SK-N-SH (cell line): ENCODE measurements around the gene CACNA1D. TPM values are rescaled to one million over a fixed set of nuclear protein-coding genes. Genes with fewer than 3 reads are reported as not detected.

Experiments
- CTCF ChIA-PET: fragments of 300-600, 350-600 bp; formaldehyde crosslinking; extraction: SDS; loops from one replicate; lab custom pipeline; 2021; lab: Yijun Ruan, JAX
- POLR2A ChIA-PET: fragments of 350-600 bp; sonication (Branson Sonifier 250); formaldehyde crosslinking; extraction: SDS; loops from one replicate; lab custom pipeline; 2020; ENCODE audit warnings: antibody characterized with exemption, inconsistent platforms; lab: Yijun Ruan, JAX
- DNase-seq: peaks from one replicate; pipeline ENCODE4 v3.0.0; 2012
- H2AFZ ChIP-seq: fragments of 200-600 bp; sonication (generic); 2 replicates; pipeline ENCODE4 v1.8.1; 2016; ENCODE audit warnings: antibody characterized with exemption, mild to moderate bottlenecking, low read depth
- H3F3A ChIP-seq: fragments of 200-600 bp; sonication (generic); replicated peaks from 2 replicates; pipeline ENCODE3; 2016; ENCODE audit warnings: antibody characterized with exemption, mild to moderate bottlenecking; ENCODE audit not compliant: insufficient read depth
- H3K27ac ChIP-seq, 2 experiments: fragments of 200-500 bp in 1 of 2; fragments of 200-600 bp in 1 of 2; sonication (Bioruptor generic) in 1 of 2; sonication (generic), shearing (Covaris generic) in 1 of 2; 2 replicates each; pipeline versions ENCODE4 v1.5.1 to v1.6.1; 2014 to 2016; ENCODE audit warnings: low read depth in 2 of 2, inconsistent platforms in 1 of 2, low read length in 1 of 2, mild to moderate bottlenecking in 1 of 2, mixed read lengths in 1 of 2
- H3K27me3 ChIP-seq: fragments of 200-600 bp; sonication (generic), shearing (Covaris generic); 2 replicates; pipeline ENCODE4 v1.6.1; 2016; ENCODE audit warnings: mixed run types; ENCODE audit not compliant: insufficient read depth
- H3K36me3 ChIP-seq, 2 experiments: fragments of 200-500 bp in 1 of 2; fragments of 200-600 bp in 1 of 2; sonication (Bioruptor generic) in 1 of 2; sonication (generic) in 1 of 2; replicated peaks in 1 of 2; 2 replicates each; pipeline versions ENCODE3 to v1.5.1; 2014 to 2016; ENCODE audit warnings: low read length in 1 of 2, mild to moderate bottlenecking in 1 of 2; ENCODE audit not compliant: insufficient read depth in 2 of 2, control insufficient read depth in 1 of 2
- H3K4me1 ChIP-seq, 2 experiments: fragments of 200-500 bp in 1 of 2; fragments of 200-600 bp in 1 of 2; sonication (Bioruptor generic) in 1 of 2; sonication (generic), shearing (Covaris generic) in 1 of 2; 2 replicates each; pipeline versions ENCODE4 v1.5.1 to v1.6.1; 2014 to 2016; ENCODE audit warnings: low read depth in 1 of 2, low read length in 1 of 2, mixed run types in 1 of 2; ENCODE audit not compliant: insufficient read depth in 2 of 2, control insufficient read depth in 1 of 2
- H3K4me2 ChIP-seq: fragments of 200-600 bp; sonication (generic), shearing (Covaris generic); 2 replicates; pipeline ENCODE4 v1.6.1; 2017; ENCODE audit warnings: mixed run types
- H3K4me3 ChIP-seq, 2 experiments: fragments of 200-500 bp in 1 of 2; fragments of 200-600 bp in 1 of 2; sonication (Bioruptor generic) in 1 of 2; sonication (generic), shearing (Covaris generic) in 1 of 2; 2 replicates each; pipeline versions ENCODE4 v1.5.1 to v1.8.1; 2014 to 2016; ENCODE audit warnings: low read depth in 2 of 2, inconsistent platforms in 1 of 2, low read length in 1 of 2, mild to moderate bottlenecking in 1 of 2, mixed read lengths in 1 of 2, moderate library complexity in 1 of 2
- H3K79me2 ChIP-seq: fragments of 200-600 bp; sonication (generic); 2 replicates; pipeline ENCODE4 v1.8.1; 2017; ENCODE audit warnings: mild to moderate bottlenecking; ENCODE audit not compliant: insufficient read depth
- H3K9ac ChIP-seq: fragments of 200-600 bp; sonication (generic); 2 replicates; pipeline ENCODE4 v1.6.1; 2017; ENCODE audit warnings: mixed run types
- H3K9me2 ChIP-seq: fragments of 200-600 bp; sonication (generic); 2 replicates; pipeline ENCODE4 v1.6.1; 2017; ENCODE audit warnings: mixed run types
- H3K9me3 ChIP-seq: fragments of 200-600 bp; sonication (generic); 2 replicates; pipeline ENCODE4 v1.6.1; 2017; ENCODE audit warnings: mixed run types, mild to moderate bottlenecking, moderate library complexity
- H4K20me1 ChIP-seq: fragments of 200-600 bp; sonication (generic); 2 replicates; pipeline ENCODE4 v1.6.1; 2017; ENCODE audit warnings: mild to moderate bottlenecking, mixed run types; ENCODE audit not compliant: insufficient read depth
- CHD2 ChIP-seq: fragments of 150-350 bp; IDR thresholded peaks from 2 replicates; pipeline ENCODE4 v1.6.1; 2018; ENCODE audit warnings: low read length; ENCODE audit not compliant: partially characterized antibody
- ELF1 ChIP-seq: IDR thresholded peaks from 2 replicates; pipeline ENCODE4 v1.4.0; 2012
- EP300 ChIP-seq, 2 experiments: IDR thresholded peaks; 2 replicates each; pipeline versions ENCODE4 v1.4.0 to v1.6.1; 2012; ENCODE audit warnings: borderline replicate concordance in 1 of 2, low read depth in 1 of 2, low read length in 1 of 2
- FOXJ3 ChIP-seq: sonication (generic); formaldehyde crosslinking; IDR thresholded peaks from 2 replicates; pipeline ENCODE4 v1.5.1; 2020; ENCODE audit warnings: mild to moderate bottlenecking, missing genetic modification reagents
- GABPA ChIP-seq: IDR thresholded peaks from 2 replicates; pipeline ENCODE4 v1.4.0; 2012; ENCODE audit warnings: low read depth, mild to moderate bottlenecking
- GATA2 ChIP-seq: sonication (generic); formaldehyde crosslinking; IDR thresholded peaks from 2 replicates; pipeline ENCODE4 v1.5.0; 2020; ENCODE audit warnings: mild to moderate bottlenecking, missing genetic modification reagents
- IRF3 ChIP-seq: fragments of 150-350 bp; IDR thresholded peaks from 2 replicates; pipeline ENCODE4 v1.6.1; 2016; ENCODE audit warnings: mild to moderate bottlenecking, low read depth, low read length
- JUND ChIP-seq: IDR thresholded peaks from 2 replicates; pipeline ENCODE4 v1.4.0; 2012
- MAX ChIP-seq: IDR thresholded peaks from 2 replicates; pipeline ENCODE4 v1.4.0; 2012; ENCODE audit warnings: low read depth
- PBX3 ChIP-seq: IDR thresholded peaks from 2 replicates; pipeline ENCODE4; 2012
- POLR2AphosphoS5 ChIP-seq: IDR thresholded peaks from 2 replicates; pipeline ENCODE4 v1.6.1; 2012; ENCODE audit warnings: low read depth, low read length
- RAD21 ChIP-seq: IDR thresholded peaks from 2 replicates; pipeline ENCODE4 v1.6.1; 2012; ENCODE audit warnings: mild to moderate bottlenecking, low read length
- RXRA ChIP-seq: IDR thresholded peaks from 2 replicates; pipeline ENCODE4 v1.4.0; 2012; ENCODE audit warnings: low read depth, mild to moderate bottlenecking, borderline replicate concordance
- SMC3 ChIP-seq: IDR thresholded peaks from 2 replicates; pipeline ENCODE4 v1.6.1; 2012; ENCODE audit warnings: low read depth, low read length, improper control_type of control experiment
- TAF1 ChIP-seq: IDR thresholded peaks from 2 replicates; pipeline ENCODE4 v1.6.1; 2012; ENCODE audit warnings: low read depth, mild to moderate bottlenecking, low read length, moderate library complexity, borderline replicate concordance
- TCF12 ChIP-seq: IDR thresholded peaks from 2 replicates; pipeline ENCODE4 v1.4.0; 2012
- USF1 ChIP-seq: IDR thresholded peaks from 2 replicates; pipeline ENCODE4 v1.4.0; 2012; ENCODE audit warnings: low read depth, borderline replicate concordance
- USF2 ChIP-seq: fragments of 150-350 bp; IDR thresholded peaks from 2 replicates; pipeline ENCODE4 v1.6.1; 2017; ENCODE audit warnings: antibody characterized with exemption, low read length, low read depth, borderline replicate concordance
- YY1 ChIP-seq: IDR thresholded peaks from 2 replicates; pipeline ENCODE4 v1.4.0; 2012; ENCODE audit warnings: low read depth, mild to moderate bottlenecking
- WGBS: methylation state at CpG from one replicate; pipeline ENCODE4 v1.1.6; 2017; ENCODE audit warnings: low lambda C conversion rate; 5-methylcytosine and 5-hydroxymethylcytosine counted together
- polyA plus RNA-seq, 3 experiments: library from polyadenylated mRNA; depleted of rRNA; stranded (reverse); fragments of >200 nt; gene quantifications; 2 replicates each; pipeline ENCODE4 v1.2.3, GENCODE V29; 2012
- TF ChIP-seq, protein P1 (sequence below): IDR thresholded peaks from 2 replicates; pipeline ENCODE4 v1.4.0; 2012; ENCODE audit warnings: low read depth, borderline replicate concordance
- TF ChIP-seq, protein P2 (sequence below): fragments of 200-600 bp; sonication (generic); IDR thresholded peaks from 2 replicates; pipeline ENCODE4 v1.6.1; 2017; ENCODE audit warnings: antibody characterized with exemption, mild to moderate bottlenecking, moderate library complexity

The CACNA1D gene
- polyA plus RNA-seq, 1 of the 3 experiments (the other 2 are of a cell fraction), result 0.12 TPM

GRCh38 chr3:53795789-53796560 is 301.6 kb downstream of the CACNA1D start:
- CTCF ChIA-PET, result no interaction called here
- Histone ChIP-seq H3K9ac (no peak overlapping the region), H3K4me2 (no peak overlapping the region), H3K9me3 (no peaks in the 10 kb centered on the region), H3K36me3 (no peaks in the 10 kb centered on the region), H3F3A (no peaks in the 10 kb centered on the region), H3K27ac (peak overlapping the region in 1 of 2 experiments; percentile 90; a peak in 2 of 4 replicates), H4K20me1 (no peaks in the 10 kb centered on the region), H3K4me3 (no peak overlapping the region), H2AFZ (no peak overlapping the region), H3K9me2 (no peaks in the 10 kb centered on the region), H3K27me3 (no peaks in the 10 kb centered on the region), H3K4me1 (peaks cover 0 to 33% of the 10 kb centered on the region in 2 experiments; a peak in 2 of 4 replicates), H3K79me2 (no peaks in the 10 kb centered on the region)
- DNase-seq, result peak; percentile 91
- WGBS, result 38% methylated on average over 12 of the region's 12 CpGs
- POLR2A ChIA-PET, result no interaction called here
- TF ChIP-seq PBX3 (no peak), IRF3 (no peak), GABPA (no peak), GATA2 (CRISPR knock-in tag) (peak; percentile 98), RXRA (no peak), USF1 (no peak), USF2 (no peak), POLR2AphosphoS5 (no peak), TAF1 (no peak), ELF1 (no peak), TCF12 (no peak; the same call in 1 of the 2 replicates), FOXJ3 (CRISPR knock-in tag) (no peak), JUND (no peak), SMC3 (no peak), RAD21 (peak; percentile 32), CHD2 (no peak), MAX (no peak), YY1 (no peak), EP300 (IDR thresholded peaks at IDR 0.05; ENCODE audit: borderline replicate concordance in 1 of 2, low read depth in 1 of 2, low read length in 1 of 2) (peak in 1 of 2 experiments; percentile 72; a peak in 1 of 4 replicates)
- TF ChIP-seq, protein P1, sequence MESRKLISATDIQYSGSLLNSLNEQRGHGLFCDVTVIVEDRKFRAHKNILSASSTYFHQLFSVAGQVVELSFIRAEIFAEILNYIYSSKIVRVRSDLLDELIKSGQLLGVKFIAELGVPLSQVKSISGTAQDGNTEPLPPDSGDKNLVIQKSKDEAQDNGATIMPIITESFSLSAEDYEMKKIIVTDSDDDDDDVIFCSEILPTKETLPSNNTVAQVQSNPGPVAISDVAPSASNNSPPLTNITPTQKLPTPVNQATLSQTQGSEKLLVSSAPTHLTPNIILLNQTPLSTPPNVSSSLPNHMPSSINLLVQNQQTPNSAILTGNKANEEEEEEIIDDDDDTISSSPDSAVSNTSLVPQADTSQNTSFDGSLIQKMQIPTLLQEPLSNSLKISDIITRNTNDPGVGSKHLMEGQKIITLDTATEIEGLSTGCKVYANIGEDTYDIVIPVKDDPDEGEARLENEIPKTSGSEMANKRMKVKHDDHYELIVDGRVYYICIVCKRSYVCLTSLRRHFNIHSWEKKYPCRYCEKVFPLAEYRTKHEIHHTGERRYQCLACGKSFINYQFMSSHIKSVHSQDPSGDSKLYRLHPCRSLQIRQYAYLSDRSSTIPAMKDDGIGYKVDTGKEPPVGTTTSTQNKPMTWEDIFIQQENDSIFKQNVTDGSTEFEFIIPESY, result no peak
- TF ChIP-seq, protein P2, sequence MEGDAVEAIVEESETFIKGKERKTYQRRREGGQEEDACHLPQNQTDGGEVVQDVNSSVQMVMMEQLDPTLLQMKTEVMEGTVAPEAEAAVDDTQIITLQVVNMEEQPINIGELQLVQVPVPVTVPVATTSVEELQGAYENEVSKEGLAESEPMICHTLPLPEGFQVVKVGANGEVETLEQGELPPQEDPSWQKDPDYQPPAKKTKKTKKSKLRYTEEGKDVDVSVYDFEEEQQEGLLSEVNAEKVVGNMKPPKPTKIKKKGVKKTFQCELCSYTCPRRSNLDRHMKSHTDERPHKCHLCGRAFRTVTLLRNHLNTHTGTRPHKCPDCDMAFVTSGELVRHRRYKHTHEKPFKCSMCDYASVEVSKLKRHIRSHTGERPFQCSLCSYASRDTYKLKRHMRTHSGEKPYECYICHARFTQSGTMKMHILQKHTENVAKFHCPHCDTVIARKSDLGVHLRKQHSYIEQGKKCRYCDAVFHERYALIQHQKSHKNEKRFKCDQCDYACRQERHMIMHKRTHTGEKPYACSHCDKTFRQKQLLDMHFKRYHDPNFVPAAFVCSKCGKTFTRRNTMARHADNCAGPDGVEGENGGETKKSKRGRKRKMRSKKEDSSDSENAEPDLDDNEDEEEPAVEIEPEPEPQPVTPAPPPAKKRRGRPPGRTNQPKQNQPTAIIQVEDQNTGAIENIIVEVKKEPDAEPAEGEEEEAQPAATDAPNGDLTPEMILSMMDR, result no peak
